PC-3 (cell line): ENCODE results near the gene JCAD. TPM values are rescaled to one million over a fixed set of nuclear protein-coding genes. Genes with fewer than 3 reads are reported as not detected.
"Not testable (repeated sequence)": the region's sequence is repeated elsewhere in the genome, so short reads cannot be mapped to it uniquely, and the experiment has no call there.

Experiments
- ATAC-seq: fragments of 200-7000 bp; cut with Tn5 transposase; 2 replicates; pipeline ENCODE4 v1.9.1; 2020; ENCODE audit warnings: mild to moderate bottlenecking, moderate library complexity
- BruUV-seq: library from RNA; stranded (reverse); fragments of 400-500 nt; replicated peaks from 2 replicates; lab custom pipeline; 2021; lab: Mats Ljungman, UMichigan
- CTCF ChIA-PET: fragments of 300-600 bp; sonication (Branson Sonifier 250); formaldehyde crosslinking; loops from one replicate; lab custom pipeline; 2022; ENCODE audit warnings: antibody characterized with exemption; lab: Charles Lee
- POLR2A ChIA-PET: fragments of 300-600 bp; sonication (Branson Sonifier 250); formaldehyde crosslinking; loops from one replicate; lab custom pipeline; 2022; ENCODE audit warnings: antibody characterized with exemption; ENCODE audit not compliant: unreplicated experiment; lab: Charles Lee
- DNase-seq: peaks from one replicate; pipeline ENCODE4 v3.0.0-alpha.2; 2015
- H2AFZ ChIP-seq: fragments of 300-600 bp; sonication (generic); 2 replicates; pipeline ENCODE4 v1.6.0; 2016; ENCODE audit warnings: antibody characterized with exemption, low read length
- H3F3A ChIP-seq: fragments of 300-600 bp; sonication (generic); one replicate; pipeline ENCODE4 v1.6.0; 2017; ENCODE audit warnings: antibody characterized with exemption, low read length, control low read depth, mild to moderate bottlenecking; ENCODE audit not compliant: unreplicated experiment
- H3K27ac ChIP-seq: fragments of 300-600 bp; sonication (generic); 2 replicates; pipeline ENCODE4 v1.5.1; 2016; ENCODE audit warnings: mild to moderate bottlenecking, low read length
- H3K27me3 ChIP-seq: fragments of 300-600 bp; sonication (generic); 2 replicates; pipeline ENCODE4 v1.6.1; 2016; ENCODE audit warnings: low read length, mixed read lengths
- H3K36me3 ChIP-seq: fragments of 300-600 bp; sonication (generic); 2 replicates; pipeline ENCODE4 v1.6.1; 2016; ENCODE audit warnings: low read depth, mixed run types, low read length, mixed read lengths
- H3K4me1 ChIP-seq: fragments of 300-600 bp; sonication (generic); 2 replicates; pipeline ENCODE4 v1.5.1; 2016; ENCODE audit warnings: low read length; ENCODE audit not compliant: insufficient read depth
- H3K4me2 ChIP-seq: fragments of 300-600 bp; sonication (generic); 2 replicates; pipeline ENCODE4 v1.6.0; 2016; ENCODE audit warnings: low read length
- H3K4me3 ChIP-seq: fragments of 300-600 bp; sonication (generic); 2 replicates; pipeline ENCODE4 v1.5.1; 2016; ENCODE audit warnings: mild to moderate bottlenecking, low read length, mixed read lengths
- H3K79me2 ChIP-seq: fragments of 300-600 bp; sonication (generic); 2 replicates; pipeline ENCODE4 v1.6.1; 2017; ENCODE audit warnings: low read length, mixed read lengths
- H3K9ac ChIP-seq: fragments of 300-600 bp; sonication (generic); 2 replicates; pipeline ENCODE4 v1.6.0; 2016; ENCODE audit warnings: mild to moderate bottlenecking, low read length
- H3K9me2 ChIP-seq: fragments of 300-600 bp; sonication (generic); replicated peaks from 2 replicates; pipeline ENCODE4 v1.6.1; 2016; ENCODE audit warnings: mixed run types, low read length, mixed read lengths
- H3K9me3 ChIP-seq: fragments of 300-600 bp; sonication (generic); 2 replicates; pipeline ENCODE4 v1.6.1; 2016; ENCODE audit warnings: low read length, mixed read lengths
- H4K20me1 ChIP-seq: fragments of 300-600 bp; sonication (generic); 2 replicates; pipeline ENCODE4 v1.6.1; 2016; ENCODE audit warnings: low read length, mixed read lengths
- CTCF ChIP-seq: fragments of 300-600 bp; sonication (generic); conservative IDR thresholded peaks from 2 replicates; pipeline ENCODE4 v1.5.1; 2017; ENCODE audit warnings: antibody characterized with exemption, low read depth, mild to moderate bottlenecking, low read length
- EZH2 ChIP-seq: fragments of 300-600 bp; sonication (generic); IDR thresholded peaks from one replicate; pipeline ENCODE4 v1.6.1; 2017; ENCODE audit warnings: antibody characterized with exemption, mild to moderate bottlenecking, low read length; ENCODE audit not compliant: unreplicated experiment
- intact Hi-C: fragments of 100-400 bp; cut with micrococcal nuclease; formaldehyde crosslinking; loops from 2 replicates; pipeline ENCODE4 v1.9.0; 2023
- total RNA-seq: library from RNA; depleted of rRNA; stranded (reverse); fragments of >200 nt; gene quantifications from 2 replicates; pipeline ENCODE4 v1.2.3, GENCODE V29; 2014

JCAD gene
- total RNA-seq, 1 experiment from 2014 or later, result 5.0 TPM

- no peaks in the 10 kb centered on the region for H3K36me3 ChIP-seq
- ATAC-seq (no peak), DNase-seq (peak; percentile 65)
- no peak overlapping the region for H3K9ac ChIP-seq
- H3K9me2 ChIP-seq, result no peaks in the 10 kb centered on the region
- no peak overlapping the region for H2AFZ ChIP-seq
- TF ChIP-seq CTCF (no peak), EZH2 (no peak)
- peaks cover 33% of the 10 kb centered on the region for H3K4me1 ChIP-seq
- intact Hi-C loops, result no loop called here
- BruUV-seq, result no TSS peak
- no peaks in the 10 kb centered on the region for H3K79me2 ChIP-seq
- CTCF ChIA-PET, result no interaction called here
- H3K4me3 ChIP-seq, result no peak overlapping the region
- no peaks in the 10 kb centered on the region for H3K27me3 ChIP-seq
- 0 out of 2 replicates have a peak overlapping the region, but pooled peaks have one; percentile 30 for H3K4me2 ChIP-seq
- POLR2A ChIA-PET, result no interaction called here
- no peaks in the 10 kb centered on the region for H4K20me1 ChIP-seq
- H3F3A ChIP-seq, result peaks cover 7% of the 10 kb centered on the region
- no peaks in the 10 kb centered on the region for H3K9me3 ChIP-seq
- H3K27ac ChIP-seq, result 0 out of 2 replicates have a peak overlapping the region, but pooled peaks have one; percentile 7
These were observed 44.4 kb upstream of the JCAD start for GRCh38 chr10:30103595-30104320.

- H3K36me3 ChIP-seq, H3K4me3 ChIP-seq: not testable (repeated sequence)
- intact Hi-C loops, result loop anchor here (5.0 kb wide), 1 partner anchor 42 kb away; the partner anchor contains the start of gene JCAD
These were observed 40.3 kb upstream of the JCAD start for GRCh38 chr10:30099706-30100105.

GRCh38 chr10:30099101-30099500 lies 39.7 kb upstream of the JCAD start:
- H3K4me3 ChIP-seq, result peak overlapping the region; percentile 44; the same call in 1 of the 2 replicates
- POLR2A ChIA-PET, result interaction anchor here (0.6 kb wide), 1 partner anchor 250 kb away, joined by 5 read pairs; the partner anchor contains the start of gene MTPAP

More at GRCh38 chr10:30099706-30100105, 40.3 kb upstream of the JCAD start:
- ATAC-seq (peak; percentile 59), DNase-seq (peak; percentile 87)
- H2AFZ ChIP-seq, H3K9me3 ChIP-seq, H3K79me2 ChIP-seq, BruUV-seq, H3F3A ChIP-seq, H4K20me1 ChIP-seq, H3K27me3 ChIP-seq, H3K9me2 ChIP-seq, POLR2A ChIA-PET, CTCF ChIA-PET: not testable (repeated sequence)
- Histone ChIP-seq H3K4me2 (0 out of 2 replicates have a peak overlapping the region, but pooled peaks have one; percentile 87), H3K27ac (peak overlapping the region; percentile 89), H3K9ac (peak overlapping the region; percentile 23; the same call in 1 of the 2 replicates), H3K4me1 (peaks cover 39% of the 10 kb centered on the region)

More at GRCh38 chr10:30099101-30099500, 39.7 kb upstream of the JCAD start:
- H3K79me2 ChIP-seq, result no peaks in the 10 kb centered on the region
- CTCF ChIA-PET, result interaction anchor here (1.0 kb wide), 1 partner anchor 13 kb away, joined by 3 read pairs; no protein-coding TSS in a partner anchor
- DNase-seq, result no peak
- peaks cover 7% of the 10 kb centered on the region for H3F3A ChIP-seq
- no peaks in the 10 kb centered on the region for H3K36me3 ChIP-seq
- intact Hi-C loops, result loop anchor here (5.0 kb wide), 1 partner anchor 42 kb away; the partner anchor contains the start of gene JCAD
- no peaks in the 10 kb centered on the region for H3K9me3 ChIP-seq
- no peak for ATAC-seq
- no peaks in the 10 kb centered on the region for H3K27me3 ChIP-seq
- peaks cover 35% of the 10 kb centered on the region for H3K4me1 ChIP-seq
- TF ChIP-seq CTCF, result no peak
- no peak for TF ChIP-seq EZH2
- H3K9me2 ChIP-seq, result no peaks in the 10 kb centered on the region
- peak overlapping the region; percentile 89 for H3K27ac ChIP-seq
- peak overlapping the region; percentile 60 for H3K9ac ChIP-seq
- H3K4me2 ChIP-seq, result peak overlapping the region; percentile 87
- no TSS peak for BruUV-seq
- no peaks in the 10 kb centered on the region for H4K20me1 ChIP-seq
- no peak overlapping the region for H2AFZ ChIP-seq
